NCI-H128 (cell line): ENCODE results near the gene C15orf39.
A peak's percentile ranks its signal among the peaks of the same experiment; 100 is the strongest.

Experiments
- DNase-seq: peaks from one replicate; lab custom pipeline; 2025; ENCODE audit not compliant: unreplicated experiment; lab: John Stamatoyannopoulos, UW

The C15orf39 gene

DNA sequence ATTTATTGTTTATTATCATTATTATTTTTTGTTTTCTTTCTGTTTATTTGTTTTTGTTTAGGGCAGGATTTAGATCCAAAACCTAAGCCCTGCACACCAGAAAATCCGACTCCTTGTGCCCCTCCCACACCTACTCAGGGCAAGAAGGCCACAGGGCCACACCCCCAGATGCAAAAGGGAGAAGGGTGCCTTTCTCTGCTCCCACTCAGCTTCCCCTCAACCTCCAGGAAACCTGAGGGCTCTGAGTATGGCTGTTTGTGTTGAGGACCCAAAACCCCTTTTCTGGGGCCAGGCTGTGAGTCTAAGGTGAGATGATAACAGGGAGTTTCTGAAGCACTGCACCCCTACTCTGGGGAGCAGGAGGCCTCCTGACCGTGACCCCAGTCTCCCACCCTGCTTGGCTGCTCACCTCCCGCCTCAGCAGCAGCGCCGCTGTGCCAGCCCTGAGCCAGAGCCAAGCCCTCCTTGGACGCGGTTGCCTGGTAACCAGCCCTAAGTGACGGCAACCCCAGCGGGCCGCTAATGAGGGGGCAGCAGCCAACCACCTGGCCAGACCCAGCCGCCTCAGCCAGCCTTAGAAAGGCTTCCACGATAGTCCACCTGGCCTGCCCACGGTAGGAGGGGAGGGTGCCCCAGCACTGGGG lies 6.4 kb upstream of the C15orf39 start:
- peak; percentile 65 for DNase-seq

- DNase-seq = peak; percentile 31
These were observed 5.9 kb upstream of the C15orf39 start for GRCh38 chr15:75195766-75196241.

DNA sequence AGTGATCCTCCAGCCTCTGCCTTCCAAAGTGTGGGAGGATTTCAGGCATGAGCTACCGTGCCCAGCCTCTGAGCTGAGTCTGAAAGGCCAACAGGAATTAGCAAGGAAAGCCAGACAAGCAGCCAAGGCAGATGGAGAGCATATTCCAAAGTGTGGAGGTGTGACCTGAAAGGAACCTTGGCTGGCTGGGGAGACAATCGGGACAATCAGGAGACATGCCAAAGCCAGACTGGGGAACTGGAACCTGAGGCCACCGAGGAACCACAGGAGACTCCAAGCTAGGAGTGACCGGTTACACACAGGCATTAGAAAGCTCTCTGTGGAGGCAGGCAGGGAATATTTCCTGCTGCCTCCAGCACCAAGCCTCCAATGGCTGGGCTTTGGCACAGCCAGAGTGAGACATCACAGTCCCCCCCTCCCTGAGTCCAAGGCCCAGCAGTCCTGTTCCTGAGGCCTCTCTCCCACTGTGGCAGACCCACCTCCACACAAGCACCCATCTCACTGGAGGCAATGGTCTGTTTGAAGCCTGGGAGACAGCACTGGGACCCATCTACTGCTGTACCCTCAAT lies 4.5 kb upstream of the C15orf39 start:
- no peak for DNase-seq

- DNase-seq = no peak
These were observed 2.9 kb upstream of the C15orf39 start for GRCh38 chr15:75198560-75199356.

DNA sequence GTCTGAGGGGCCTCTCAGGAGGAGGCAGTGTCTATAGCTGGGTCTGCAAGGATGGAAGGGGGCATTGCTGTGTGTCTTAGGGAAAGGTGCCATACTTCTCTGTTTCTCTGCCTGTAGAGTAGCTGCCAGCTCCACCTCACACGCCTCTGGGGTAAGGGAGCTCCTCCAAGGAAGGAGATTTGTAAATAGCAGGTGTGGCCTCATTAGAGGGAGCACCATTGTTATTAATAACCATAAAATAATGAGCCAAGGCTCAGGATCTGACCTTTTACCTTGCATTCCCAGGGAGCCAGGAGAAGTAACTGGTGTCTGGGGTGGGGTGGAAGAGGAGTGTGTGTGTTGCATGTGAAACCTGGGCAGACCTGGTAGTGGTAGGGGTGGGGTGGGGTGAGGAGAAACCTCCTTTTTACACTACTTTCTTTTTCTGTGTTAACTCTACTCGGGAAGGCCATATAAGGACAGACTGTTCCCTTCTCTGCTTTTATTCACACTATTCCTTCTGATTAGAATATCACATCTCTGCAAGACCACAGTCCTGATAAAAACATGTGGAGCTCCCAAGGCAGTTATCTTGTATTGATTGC lies 2.2 kb upstream of the C15orf39 start:
- DNase-seq = no peak

DNA sequence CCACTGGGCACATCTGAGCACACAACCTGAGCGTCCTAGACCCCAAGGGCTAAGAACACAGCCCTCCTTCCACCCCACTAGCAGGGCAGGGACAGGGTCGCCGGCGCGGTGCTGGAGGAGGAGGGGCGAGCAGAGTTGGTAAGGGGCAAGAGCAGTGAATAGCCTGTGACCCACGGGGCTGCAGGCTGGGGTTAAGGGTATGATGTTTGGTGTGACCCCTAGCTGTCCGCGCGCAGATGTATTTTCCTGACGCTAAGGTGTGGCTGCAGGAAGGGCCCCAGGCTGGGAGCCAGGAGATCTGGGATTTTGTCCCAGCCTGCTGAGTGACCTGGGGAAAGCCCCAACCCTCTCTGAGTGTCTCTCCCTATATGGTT lies 1.3 kb upstream of the C15orf39 start:
- DNase-seq = no peak

DNA sequence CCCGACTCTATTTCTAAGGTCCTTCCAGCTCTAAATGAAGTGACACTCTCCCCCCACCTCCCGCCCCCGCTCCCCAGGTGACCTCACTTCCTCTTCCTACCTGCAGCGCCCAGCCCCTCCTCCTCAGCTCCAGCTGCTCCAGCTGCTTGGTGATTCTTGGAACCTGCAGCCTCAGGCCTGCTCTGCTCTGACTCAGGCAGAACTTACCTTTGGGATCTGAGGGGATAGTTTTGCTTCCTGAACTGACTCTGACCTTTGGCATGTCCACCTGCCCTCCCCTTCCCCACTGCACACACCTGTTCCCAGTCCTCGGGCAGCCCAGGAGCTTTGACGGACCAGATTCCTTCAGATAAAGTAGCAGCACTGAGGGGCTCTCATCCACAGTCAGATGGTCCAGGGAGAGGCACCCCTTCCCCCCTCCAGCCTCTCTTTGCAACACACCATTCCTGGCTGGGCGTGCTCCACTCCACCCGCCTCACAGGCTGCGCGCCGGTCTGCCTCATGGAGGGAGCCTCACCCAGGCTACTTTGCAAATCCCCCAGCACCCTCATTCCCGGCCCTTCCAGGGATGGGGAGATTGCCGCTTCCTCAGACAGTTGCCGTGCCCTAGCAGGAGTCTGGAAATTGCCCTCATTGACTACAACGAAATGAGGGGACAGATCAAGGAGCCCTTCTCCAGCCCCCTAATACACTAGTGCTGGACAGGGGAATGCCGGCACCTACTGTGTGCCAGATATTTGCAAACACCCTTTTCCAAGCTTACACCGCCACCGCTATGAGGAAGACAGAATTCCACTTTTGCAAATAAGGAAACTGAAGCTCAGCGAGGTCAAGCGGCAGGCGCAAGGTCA lies 692 bp upstream of the C15orf39 start:
- DNase-seq = no peak

DNA sequence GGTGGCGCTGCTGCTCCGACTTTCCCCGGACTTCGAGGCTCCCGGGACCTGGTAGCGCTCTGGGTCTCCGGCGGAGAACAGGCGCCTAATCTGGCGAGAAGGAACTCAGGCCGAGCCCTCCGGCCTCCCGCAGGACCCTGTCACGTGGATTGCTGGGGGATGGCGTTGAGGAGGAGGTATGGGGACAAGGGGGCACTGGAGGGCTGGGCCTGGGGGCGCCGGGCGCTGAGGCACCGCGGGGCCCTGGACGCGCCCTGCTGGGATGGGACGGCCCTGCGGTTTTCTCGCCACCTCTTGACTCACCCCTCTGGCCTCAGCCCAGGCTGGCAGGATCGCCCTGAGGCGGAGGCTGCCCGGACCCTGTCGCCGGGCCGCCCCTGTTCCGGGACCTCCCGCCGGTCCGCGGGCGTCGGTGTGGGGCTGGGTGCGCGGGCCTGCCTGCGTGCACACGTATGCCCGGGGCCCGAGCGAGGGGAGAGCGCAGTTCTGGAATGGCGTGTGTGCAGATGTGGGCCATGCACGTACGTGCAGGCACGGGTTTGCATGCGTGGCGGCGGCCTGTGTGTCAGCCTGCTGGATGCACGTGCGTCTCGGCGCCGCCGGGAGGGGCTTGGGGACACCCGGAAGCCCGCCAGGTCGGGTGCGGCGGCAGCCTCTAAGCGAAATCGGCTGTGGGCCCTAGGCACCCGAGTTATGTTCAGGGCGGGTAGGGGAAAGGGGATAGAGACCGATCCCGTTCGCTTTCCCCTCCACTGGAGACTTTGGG lies 752 bp downstream of the C15orf39 start:
- peak; percentile 7 for DNase-seq

- no peak for DNase-seq
These were observed 1.6 kb downstream of the C15orf39 start for GRCh38 chr15:75203017-75203907.

- DNase-seq = no peak
These were observed 2.2 kb downstream of the C15orf39 start for GRCh38 chr15:75203908-75204263.

GRCh38 chr15:75204340-75205063 lies 2.8 kb downstream of the C15orf39 start:
- DNase-seq = peak; percentile 52

- DNase-seq = no peak
These were observed 3.3 kb downstream of the C15orf39 start for GRCh38 chr15:75205064-75205395.

DNA sequence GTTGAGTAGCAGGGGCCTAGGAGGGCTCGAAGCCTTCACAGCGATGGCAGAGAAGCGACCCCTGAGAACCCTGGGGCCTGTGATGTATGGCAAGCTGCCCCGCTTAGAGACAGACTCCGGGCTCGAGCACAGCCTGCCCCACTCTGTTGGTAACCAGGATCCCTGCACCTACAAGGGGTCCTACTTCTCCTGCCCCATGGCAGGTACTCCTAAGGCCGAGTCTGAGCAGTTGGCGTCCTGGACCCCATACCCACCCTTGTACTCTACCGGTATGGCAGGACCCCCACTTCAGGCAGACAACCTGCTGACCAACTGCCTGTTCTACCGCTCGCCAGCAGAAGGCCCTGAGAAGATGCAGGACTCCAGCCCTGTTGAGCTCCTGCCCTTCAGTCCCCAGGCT lies 4.3 kb downstream of the C15orf39 start:
- DNase-seq = no peak

DNA sequence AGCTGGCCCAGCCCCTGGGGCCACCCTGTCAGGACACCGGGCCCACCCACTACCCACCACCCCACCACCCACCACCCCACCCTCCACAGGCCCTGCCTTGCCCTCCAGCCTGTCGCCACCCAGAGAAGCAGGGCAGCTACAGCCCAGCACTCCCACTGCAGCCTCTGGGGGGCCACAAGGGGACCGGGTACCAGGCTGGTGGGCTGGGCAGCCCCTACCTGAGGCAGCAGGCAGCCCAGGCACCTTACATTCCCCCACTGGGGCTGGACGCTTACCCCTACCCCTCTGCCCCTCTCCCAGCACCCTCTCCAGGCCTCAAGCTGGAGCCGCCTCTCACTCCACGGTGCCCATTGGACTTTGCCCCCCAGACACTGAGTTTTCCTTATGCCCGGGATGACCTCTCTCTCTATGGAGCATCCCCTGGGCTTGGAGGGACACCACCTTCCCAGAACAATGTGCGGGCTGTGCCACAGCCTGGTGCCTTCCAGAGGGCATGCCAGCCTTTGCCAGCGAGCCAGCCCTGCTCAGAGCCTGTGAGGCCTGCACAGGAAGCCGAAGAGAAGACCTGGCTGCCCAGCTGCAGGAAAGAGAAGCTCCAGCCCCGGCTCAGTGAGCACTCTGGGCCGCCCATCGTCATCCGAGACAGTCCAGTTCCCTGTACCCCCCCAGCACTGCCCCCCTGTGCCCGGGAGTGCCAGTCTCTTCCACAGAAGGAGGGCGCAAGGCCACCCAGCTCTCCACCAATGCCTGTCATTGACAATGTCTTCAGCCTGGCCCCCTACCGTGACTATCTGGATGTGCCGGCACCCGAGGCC lies 5.3 kb downstream of the C15orf39 start:
- no peak for DNase-seq

- no peak for DNase-seq
These were observed 6.2 kb downstream of the C15orf39 start for GRCh38 chr15:75207618-75208500.

GRCh38 chr15:75208501-75209288 lies 7.0 kb downstream of the C15orf39 start:
- DNase-seq = no peak
